K562 (cell line): Measurements from ENCODE around the gene VPS33B. TPM values are rescaled to one million over a fixed set of nuclear protein-coding genes. Genes with fewer than 3 reads are reported as not detected.

ENCODE experiments used
- CHD1 ChIP-seq: fragments of 200-600 bp; sonication (generic); IDR thresholded peaks from one replicate; pipeline ENCODE4 v1.6.1; 2012; ENCODE audit warnings: mild to moderate bottlenecking, moderate library complexity, low read length, inconsistent platforms
- FOSL1 ChIP-seq: fragments of 200-800 bp; sonication (Bioruptor generic); conservative IDR thresholded peaks from 2 replicates; pipeline ENCODE4 v1.6.1; 2016; ENCODE audit warnings: missing genetic modification characterization, missing compliant biosample characterization
- FOXA1 ChIP-seq: fragments of 450-650 bp; IDR thresholded peaks from 2 replicates; pipeline ENCODE4 v1.6.1; 2016; ENCODE audit warnings: mild to moderate bottlenecking, borderline replicate concordance
- FOXK2 ChIP-seq, 2 experiments: fragments of 450-650 bp; IDR thresholded peaks in 1 of 2; conservative IDR thresholded peaks in 1 of 2; 2 replicates each; pipeline ENCODE4 v1.6.1; 2016; ENCODE audit warnings: low read depth in 2 of 2, mild to moderate bottlenecking in 1 of 2
- MTA1 ChIP-seq: fragments of 450-650 bp; IDR thresholded peaks from 2 replicates; pipeline ENCODE4 v1.6.1; 2017; ENCODE audit warnings: borderline replicate concordance
- RERE ChIP-seq: sonication (generic); formaldehyde crosslinking; IDR thresholded peaks from 2 replicates; pipeline ENCODE4 v1.8.0; 2023; ENCODE audit warnings: missing genetic modification reagents, mild to moderate bottlenecking, borderline replicate concordance
- SMAD4 ChIP-seq: fragments of 250-450 bp; sonication (Bioruptor Pico); conservative IDR thresholded peaks from 2 replicates; pipeline ENCODE4 v1.8.0; 2021; ENCODE audit warnings: inconsistent platforms, mild to moderate bottlenecking, moderate library complexity
- TRIM28 ChIP-seq: fragments of 450-650 bp; IDR thresholded peaks from 2 replicates; pipeline ENCODE4 v1.6.1; 2017
- ZBTB40 ChIP-seq, 2 experiments: fragments of 450-650 bp in 1 of 2; sonication (generic) in 1 of 2; formaldehyde crosslinking in 1 of 2; IDR thresholded peaks; 2 replicates each; pipeline versions ENCODE4 v1.7.1 to v1.9.0; 2016 to 2022; ENCODE audit warnings: inconsistent platforms in 1 of 2, mild to moderate bottlenecking in 1 of 2, missing genetic modification reagents in 1 of 2
- ZBTB8A ChIP-seq: fragments of 450-650 bp; IDR thresholded peaks from 2 replicates; pipeline ENCODE4 v1.6.1; 2018; ENCODE audit warnings: mild to moderate bottlenecking, moderate library complexity; ENCODE audit not compliant: partially characterized antibody
- ZNF239 ChIP-seq: fragments of 250-450 bp; sonication (Bioruptor Pico); IDR thresholded peaks from 2 replicates; pipeline ENCODE4 v1.4.0; 2020; ENCODE audit warnings: mild to moderate bottlenecking
- ZNF75A ChIP-seq: fragments of 450-650 bp; formaldehyde crosslinking; IDR thresholded peaks from 2 replicates; pipeline ENCODE4 v1.4.0; 2020; ENCODE audit warnings: mild to moderate bottlenecking
- polyA plus RNA-seq, 8 experiments: library from polyadenylated mRNA; depleted of rRNA in 4 of 8; stranded (reverse) in 5 of 8; unstranded in 3 of 8; fragments of >200 nt; fragmentation: Nextera tagmentation in 2 of 8; fragmentation: Illumina TruSeq in 1 of 8; extraction: Ambion mirVana in 2 of 8; extraction: Trizol in 1 of 8; gene quantifications; 2 replicates each; pipeline versions ENCODE4 v1.2.1 to v1.2.3, GENCODE V29; 2011 to 2014; ENCODE audit warnings: inconsistent platforms in 1 of 8, missing spikeins in 1 of 8
- total RNA-seq, 7 experiments: library from RNA; depleted of rRNA in 6 of 7; stranded (reverse); fragments of >200 nt in 6 of 7; fragmentation: Illumina TruSeq in 2 of 7; extraction: Trizol in 2 of 7; gene quantifications; 2 replicates each; pipeline versions ENCODE4 v1.2.1 to v1.2.3, GENCODE V29; 2011 to 2021; ENCODE audit warnings: low replicate concordance in 1 of 7

VPS33B gene
- total and polyA plus RNA-seq, 9 of the 15 experiments (the other 6 are each of a cell fraction or from before 2014, with no cell fraction given): 9.4 to 25.5 (median 14.8) TPM

DNA sequence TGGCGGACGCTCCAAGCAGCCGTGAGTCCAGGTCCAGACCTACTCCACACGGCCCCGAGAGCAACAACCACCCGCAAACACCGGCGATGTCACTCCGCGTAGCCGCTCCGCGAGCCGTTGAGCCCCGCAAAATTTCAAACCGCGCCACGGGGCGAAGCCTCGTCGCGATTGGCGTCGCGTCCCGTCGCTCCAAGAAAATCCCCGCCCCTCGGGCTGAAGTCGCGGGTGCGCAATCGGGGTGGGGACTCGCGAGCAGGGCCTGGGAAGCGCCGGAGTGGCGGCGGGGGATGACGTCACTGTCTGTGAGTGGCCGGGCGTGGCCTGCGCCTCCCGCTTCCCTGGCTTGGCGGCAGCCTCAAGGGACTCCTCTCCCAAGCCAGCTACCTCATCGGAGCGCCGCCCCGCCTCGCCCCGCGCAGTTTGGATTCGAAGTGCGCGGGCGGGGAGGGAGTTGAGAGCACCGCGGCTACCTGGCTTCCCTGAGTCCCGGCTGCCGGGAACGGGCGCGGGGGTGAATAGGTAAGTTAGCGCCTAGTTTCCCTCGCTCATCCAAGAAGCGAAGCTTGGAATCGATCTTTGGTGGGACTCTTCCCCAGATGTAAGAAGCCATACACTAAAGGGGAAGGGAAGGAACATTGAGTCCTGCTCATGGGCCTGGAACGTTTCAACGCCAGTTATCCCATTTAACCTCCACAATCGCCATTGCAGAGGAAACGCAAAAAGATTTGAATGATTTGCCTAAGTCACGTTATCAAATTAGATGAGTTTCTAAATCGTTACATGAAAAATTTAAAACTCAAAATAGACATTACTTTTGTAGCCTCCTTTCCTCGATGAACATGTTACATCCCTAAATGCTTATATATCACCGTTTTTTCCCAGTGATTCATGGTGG, 27.7 kb downstream of the VPS33B start, which contains the start of gene PRC1 (continued):
- 0 out of 2 replicates have a peak, but pooled peaks have one; percentile 13 for TF ChIP-seq RERE (CRISPR knock-in tag)
- TF ChIP-seq FOXK2 (conservative IDR thresholded peaks at IDR 0.05 in 1 of 2, IDR thresholded peaks at IDR 0.05 in 1 of 2; ENCODE audit: low read depth in 2 of 2): peak; percentile 47 to 72; a peak in 2 of 4 replicates
- no peak for TF ChIP-seq ZBTB8A
- TF ChIP-seq ZNF75A (CRISPR knock-in tag): no peak
- no peak for TF ChIP-seq CHD1
- no peak for TF ChIP-seq TRIM28
- TF ChIP-seq FOXA1: no peak
- peak; percentile 69 for TF ChIP-seq FOSL1 (tag)
- peak; percentile 93 for TF ChIP-seq SMAD4
- TF ChIP-seq ZBTB40 (IDR thresholded peaks at IDR 0.05): peak; percentile 39; the same call in 1 of the 2 replicates
- TF ChIP-seq ZBTB40 (CRISPR knock-in tag; IDR thresholded peaks at IDR 0.05): no peak
- peak; percentile 97 for TF ChIP-seq MTA1
- TF ChIP-seq ZNF239 (CRISPR knock-in tag): no peak
